NCI-H2107 treated with DMSO at 0.1 percent for 48 hours (cell line): ENCODE measurements around the gene SLC17A7.

Experiments
- DNase-seq: peaks from one replicate; lab custom pipeline; 2025; ENCODE audit not compliant: unreplicated experiment; lab: John Stamatoyannopoulos, UW

The SLC17A7 gene

GRCh38 chr19:49382639-49383038 lies 58.7 kb downstream of the SLC17A7 start:
- no peak for DNase-seq

DNA sequence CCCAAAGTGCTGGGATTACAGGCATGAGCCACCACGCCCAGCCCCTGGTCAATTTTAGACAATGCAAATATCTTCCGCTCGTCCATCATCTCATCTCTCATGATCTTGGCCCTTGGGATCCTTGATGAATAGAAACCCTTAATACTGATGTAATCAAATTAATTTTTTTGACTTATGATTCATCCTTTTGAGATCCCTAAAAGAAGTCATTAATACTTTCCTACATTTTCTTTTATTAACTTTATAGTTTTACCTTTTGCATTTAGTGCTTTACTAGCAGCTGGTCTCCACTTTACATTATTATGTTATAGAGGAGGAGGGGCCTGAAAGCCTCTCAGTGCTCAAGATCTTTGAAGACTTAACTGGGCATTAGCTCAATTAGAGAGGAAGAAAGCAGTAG lies 60.9 kb downstream of the SLC17A7 start:
- DNase-seq = no peak
